NCI-H1694 treated with DMSO at 0.1 percent for 48 hours (cell line): Measurements from ENCODE around the gene GMPPA.

Experiments used
- DNase-seq: peaks from one replicate; lab custom pipeline; 2025; lab: John Stamatoyannopoulos, UW

The GMPPA gene

DNA sequence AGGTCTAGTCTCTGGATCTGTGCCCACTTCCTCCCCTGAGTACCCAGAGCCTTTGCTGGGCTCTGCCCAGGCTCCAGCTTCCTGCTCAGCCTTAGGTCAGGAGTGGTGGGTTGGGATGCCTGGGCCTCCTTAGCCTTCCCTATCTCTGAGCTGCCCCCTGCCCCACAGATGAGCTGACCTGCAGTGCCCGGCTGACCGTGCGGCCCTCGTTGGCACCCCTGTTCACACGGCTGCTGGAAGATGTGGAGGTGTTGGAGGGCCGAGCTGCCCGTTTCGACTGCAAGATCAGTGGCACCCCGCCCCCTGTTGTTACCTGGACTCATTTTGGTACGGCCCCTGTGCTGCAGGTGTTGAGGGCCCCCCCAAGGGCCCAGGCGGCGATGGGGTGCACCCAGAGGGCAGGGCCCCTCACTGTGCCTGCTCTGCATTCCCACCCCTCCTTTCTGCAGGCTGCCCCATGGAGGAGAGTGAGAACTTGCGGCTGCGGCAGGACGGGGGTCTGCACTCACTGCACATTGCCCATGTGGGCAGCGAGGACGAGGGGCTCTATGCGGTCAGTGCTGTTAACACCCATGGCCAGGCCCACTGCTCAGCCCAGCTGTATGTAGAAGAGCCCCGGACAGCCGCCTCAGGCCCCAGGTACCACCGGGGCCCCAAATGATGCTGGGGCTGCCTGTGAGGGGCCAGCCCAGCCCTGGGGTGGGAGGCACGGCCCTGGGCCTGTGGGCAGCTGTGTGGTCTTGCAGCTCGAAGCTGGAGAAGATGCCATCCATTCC is 30.1 kb upstream of the GMPPA start:
- DNase-seq, result no peak

DNA sequence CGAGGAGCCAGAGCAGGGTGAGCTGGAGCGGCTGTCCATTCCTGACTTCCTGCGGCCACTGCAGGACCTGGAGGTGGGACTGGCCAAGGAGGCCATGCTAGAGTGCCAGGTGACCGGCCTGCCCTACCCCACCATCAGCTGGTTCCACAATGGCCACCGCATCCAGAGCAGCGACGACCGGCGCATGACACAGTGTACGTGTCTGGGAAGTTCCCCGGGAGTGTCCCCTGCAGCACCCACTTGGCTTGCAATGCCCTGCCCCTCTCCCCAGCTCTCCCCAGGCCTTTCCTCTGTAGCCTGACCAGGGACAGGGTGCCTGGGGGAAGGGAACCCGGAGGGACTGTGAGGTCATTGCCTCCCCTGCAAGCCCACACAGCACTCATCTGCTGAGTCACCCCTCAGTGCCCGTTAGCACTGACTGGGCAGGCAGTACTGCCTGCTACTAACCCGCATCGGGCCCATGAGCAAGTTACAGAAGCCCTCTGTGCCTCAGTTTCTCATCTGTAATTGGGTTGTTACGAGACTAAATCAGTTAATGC is 29.4 kb upstream of the GMPPA start:
- no peak for DNase-seq

DNA sequence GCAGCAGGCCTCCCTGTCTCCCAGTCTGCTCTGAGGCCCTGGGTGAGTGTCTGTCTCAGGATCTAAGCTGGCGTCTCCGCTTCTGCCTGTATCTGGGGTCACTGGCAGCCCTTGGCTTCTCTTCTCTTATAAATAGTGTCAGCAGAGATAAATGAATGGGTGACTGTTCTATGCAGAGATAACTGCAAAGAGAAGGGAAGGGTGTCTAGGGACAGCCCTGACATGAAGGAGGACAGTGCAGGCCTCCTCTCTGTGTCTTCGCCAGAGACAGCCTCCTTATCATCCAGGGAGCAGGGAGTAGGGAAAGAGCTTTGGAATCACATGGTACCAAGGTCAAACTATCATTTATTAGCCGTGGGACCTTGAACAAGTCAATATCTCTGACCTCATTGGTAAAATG is 28.3 kb upstream of the GMPPA start:
- no peak for DNase-seq

DNA sequence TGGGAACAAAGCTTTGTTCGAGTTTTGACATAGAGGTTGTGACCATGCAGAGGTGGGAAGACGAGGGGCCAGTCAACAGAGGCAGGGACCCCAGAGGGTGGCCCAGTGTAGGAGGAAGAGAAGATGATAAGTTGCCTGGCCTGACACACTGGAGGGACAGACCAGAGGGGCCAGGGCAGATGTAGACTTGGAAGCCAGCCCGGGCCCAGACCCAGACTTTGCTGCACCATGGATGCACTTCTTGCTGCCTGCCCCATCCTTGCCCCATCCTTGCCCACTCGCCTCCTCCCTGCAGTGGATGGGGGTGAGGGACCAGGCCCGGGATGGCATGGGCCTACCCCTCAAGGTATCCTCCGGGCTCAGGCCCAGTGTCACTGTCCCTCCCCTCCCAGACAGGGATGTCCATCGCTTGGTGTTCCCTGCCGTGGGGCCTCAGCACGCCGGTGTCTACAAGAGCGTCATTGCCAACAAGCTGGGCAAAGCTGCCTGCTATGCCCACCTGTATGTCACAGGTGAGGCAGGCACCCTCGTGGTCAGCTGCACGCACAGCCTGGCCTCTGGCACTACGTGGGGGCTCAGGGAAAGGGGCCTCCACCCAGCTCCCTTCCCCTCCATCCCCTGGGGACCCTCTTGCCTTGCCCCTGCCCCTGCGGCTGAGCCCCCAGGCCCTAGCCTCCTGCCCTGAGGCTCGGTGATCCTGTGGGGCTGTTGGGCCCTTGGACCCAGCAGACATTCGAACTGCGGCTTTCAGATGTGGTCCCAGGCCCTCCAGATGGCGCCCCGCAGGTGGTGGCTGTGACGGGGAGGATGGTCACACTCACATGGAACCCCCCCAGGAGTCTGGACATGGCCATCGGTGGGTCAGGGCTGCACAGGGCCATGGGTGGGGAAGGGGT is 27.0 kb upstream of the GMPPA start:
- no peak for DNase-seq

DNA sequence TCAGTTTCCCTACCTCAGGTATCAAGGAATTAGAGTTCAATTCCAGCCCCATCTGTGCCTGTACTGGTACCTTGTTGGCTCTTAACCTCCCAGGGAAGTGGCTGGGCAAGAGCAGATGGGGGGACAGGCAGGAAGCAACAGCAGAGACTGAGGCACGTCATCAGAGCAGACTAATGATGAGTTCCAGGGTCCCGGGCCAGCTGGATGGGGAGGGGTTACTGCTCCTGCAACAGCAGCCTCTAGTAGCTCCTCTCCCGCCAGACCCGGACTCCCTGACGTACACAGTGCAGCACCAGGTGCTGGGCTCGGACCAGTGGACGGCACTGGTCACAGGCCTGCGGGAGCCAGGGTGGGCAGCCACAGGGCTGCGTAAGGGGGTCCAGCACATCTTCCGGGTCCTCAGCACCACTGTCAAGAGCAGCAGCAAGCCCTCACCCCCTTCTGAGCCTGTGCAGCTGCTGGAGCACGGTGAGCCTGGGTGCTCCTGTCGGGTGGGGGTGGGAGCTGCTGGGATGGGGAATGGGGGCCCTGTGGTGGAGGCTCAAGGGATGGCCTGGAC is 26.0 kb upstream of the GMPPA start:
- DNase-seq, result peak; percentile 27

DNA sequence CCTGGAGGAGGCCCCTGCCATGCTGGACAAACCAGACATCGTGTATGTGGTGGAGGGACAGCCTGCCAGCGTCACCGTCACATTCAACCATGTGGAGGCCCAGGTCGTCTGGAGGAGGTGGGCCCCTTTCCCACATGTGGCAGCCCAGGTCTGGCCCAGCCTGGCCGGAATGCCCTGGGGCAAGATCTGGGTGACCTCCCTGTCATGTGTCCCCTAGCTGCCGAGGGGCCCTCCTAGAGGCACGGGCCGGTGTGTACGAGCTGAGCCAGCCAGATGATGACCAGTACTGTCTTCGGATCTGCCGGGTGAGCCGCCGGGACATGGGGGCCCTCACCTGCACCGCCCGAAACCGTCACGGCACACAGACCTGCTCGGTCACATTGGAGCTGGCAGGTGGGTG is 25.2 kb upstream of the GMPPA start:
- DNase-seq, result no peak

DNA sequence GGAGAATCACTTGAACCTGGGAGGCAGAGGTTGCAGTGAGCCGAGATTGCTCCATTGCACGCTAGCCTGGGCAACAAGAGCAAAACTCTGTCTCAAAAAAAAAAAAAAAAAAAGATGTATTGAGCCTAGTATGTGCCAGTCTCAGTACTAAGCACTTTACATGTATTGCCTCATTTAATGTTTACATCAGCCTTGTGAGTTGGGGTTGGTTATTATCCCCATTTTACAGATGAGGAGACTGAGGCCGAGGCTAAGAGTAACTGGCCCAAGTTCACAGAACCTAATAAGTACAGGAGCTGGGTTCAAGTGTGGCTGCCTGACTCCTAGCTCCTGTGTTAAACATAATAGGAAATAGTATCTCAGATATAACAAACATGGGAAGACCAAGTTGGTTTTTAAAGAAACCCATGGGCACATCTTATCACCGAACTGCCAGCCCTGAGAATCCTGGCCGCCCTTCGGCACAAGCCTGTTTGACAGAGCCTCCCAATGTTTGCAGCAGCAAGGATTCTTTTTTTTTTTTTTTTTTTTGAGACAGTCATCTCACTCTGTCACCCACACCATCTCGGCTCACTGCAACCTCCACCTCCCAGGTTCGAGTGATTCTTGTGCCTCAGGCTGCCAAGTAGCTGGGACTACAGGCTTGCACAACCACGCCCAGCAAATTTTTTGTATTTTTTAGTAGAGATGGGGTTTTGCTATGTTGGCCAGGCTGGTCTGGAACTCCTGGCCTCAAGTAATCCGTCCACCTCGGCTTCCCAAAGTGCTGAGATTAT is 24.2 kb upstream of the GMPPA start:
- DNase-seq, result no peak

DNA sequence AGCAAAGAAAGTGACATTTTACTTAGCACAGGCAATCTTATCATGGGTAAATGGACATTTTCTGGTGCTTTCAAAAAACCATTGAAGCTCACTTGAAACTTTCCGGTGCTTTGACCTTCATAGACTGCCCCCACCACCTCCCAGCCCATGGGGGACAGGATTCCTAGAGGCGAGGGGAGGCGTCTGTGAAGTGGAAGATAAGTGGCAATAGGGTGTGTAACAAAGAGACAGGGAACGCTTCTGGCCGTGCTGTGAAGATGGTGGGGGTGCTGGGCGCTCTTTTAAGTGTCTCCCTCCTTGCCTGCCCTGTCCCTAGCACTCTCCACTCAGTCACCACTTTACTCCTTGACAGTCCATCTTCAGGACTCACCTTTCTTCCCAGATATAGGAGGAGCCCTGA is 23.4 kb upstream of the GMPPA start:
- DNase-seq, result no peak

DNA sequence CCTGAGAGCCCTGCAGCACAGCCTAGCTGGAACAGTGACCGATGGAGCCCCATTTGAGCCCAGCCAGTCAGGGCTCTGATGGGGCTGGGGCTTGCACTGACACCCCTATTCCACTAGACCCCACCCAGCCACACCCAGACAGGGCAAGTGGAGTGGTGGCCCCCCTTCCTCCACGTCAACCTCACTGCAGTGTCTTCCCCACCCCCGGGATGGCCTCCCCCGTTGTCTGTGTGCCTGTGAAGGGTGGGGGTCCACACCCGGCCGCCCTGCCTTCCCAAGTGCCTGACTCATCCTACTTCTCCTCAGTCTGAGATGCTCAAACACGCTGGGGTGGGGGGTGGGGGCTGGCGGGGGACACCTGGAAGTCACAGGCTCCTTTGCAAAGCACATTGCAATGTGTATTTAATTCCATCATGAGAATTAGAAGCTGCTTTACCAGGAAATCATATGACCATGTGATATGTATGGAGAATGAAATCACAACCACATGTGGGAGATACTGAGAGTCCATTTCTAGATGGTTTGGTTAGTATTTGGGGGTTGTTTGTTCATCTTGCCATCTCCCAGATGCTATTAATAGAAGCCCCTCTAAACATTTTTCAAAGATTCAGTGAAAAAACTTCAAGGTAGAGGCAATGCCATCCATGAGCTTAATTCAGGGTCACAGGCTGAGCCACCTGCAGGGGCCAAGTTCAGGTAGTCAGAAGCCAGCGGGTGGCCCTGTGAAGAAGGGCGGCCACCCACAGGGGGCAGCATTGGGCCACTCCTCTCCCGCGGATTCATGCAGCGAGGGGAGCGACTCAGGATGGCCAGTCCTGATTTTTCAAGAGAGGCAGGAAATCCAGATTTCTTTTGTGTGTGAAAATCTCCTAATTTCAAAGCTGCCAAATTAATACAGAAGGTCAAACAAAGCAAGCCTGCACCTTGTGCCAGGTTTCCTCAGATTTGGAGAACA is 22.7 kb upstream of the GMPPA start:
- DNase-seq, result peak; percentile 59

DNA sequence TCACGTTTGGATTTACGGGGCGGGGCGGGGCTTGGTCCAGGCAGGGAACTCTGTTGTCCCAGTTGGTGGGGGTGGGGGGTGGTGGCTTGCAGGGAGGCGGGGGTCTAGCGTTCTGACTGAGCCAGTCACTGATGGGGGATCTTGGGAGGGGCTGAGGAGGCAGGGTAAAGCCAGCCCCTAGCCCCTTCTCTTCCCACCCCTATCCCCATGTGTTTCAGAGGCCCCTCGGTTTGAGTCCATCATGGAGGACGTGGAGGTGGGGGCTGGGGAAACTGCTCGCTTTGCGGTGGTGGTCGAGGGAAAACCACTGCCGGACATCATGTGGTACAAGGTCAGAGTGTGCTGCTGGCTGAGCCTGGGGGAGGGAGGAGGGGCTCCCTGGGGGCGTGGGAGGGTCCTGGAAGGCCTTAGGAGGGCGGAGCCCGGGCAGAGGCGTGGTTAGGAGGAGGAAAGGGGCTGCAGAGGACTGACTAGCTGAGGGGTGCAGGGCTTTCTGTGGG is 22.0 kb upstream of the GMPPA start:
- peak; percentile 50 for DNase-seq

DNA sequence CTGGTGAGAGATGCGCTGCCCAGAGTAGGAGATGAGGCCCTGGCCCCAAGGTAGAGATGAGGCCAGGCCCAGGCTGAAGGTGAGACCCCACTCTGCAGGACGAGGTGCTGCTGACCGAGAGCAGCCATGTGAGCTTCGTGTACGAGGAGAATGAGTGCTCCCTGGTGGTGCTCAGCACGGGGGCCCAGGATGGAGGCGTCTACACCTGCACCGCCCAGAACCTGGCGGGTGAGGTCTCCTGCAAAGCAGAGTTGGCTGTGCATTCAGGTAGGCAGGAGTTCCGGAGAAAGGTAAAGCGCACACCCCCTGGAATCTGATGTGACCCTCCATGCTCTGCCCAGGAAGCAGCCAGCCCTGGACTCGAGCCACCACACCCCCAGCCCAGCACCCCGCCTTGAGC is 21.5 kb upstream of the GMPPA start:
- DNase-seq, result no peak

DNA sequence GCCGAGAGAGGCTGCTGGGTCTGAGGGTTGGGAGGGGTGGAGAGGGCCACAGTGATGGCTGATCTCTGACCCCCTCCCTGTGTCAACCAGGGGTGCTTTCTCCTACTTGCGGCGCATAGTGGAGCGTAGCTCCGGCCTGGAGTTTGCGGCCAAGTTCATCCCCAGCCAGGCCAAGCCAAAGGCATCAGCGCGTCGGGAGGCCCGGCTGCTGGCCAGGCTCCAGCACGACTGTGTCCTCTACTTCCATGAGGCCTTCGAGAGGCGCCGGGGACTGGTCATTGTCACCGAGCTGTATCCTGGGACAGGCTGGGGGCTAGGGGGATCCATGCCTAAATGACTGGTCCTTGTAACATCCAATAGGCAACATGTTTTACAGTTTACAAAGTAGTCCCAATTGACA is 20.9 kb upstream of the GMPPA start:
- no peak for DNase-seq

DNA sequence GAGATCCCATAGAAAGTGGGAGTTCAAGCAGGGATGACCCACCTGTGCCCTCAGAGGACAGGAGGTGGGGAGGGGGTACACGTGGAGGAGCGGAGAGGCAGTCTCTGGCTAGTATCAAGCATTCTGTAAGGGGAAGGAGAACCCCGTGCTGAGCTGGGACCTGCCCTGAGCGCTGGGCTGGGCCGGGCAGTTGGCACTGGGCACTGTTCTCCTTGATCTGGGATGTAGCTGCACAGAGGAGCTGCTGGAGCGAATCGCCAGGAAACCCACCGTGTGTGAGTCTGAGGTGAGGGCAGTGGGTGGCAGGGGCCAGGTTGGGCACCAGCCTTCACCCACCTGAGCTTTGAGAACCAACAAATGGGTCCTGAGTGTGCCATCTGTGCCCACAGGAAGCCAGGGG is 19.8 kb upstream of the GMPPA start:
- no peak for DNase-seq

DNA sequence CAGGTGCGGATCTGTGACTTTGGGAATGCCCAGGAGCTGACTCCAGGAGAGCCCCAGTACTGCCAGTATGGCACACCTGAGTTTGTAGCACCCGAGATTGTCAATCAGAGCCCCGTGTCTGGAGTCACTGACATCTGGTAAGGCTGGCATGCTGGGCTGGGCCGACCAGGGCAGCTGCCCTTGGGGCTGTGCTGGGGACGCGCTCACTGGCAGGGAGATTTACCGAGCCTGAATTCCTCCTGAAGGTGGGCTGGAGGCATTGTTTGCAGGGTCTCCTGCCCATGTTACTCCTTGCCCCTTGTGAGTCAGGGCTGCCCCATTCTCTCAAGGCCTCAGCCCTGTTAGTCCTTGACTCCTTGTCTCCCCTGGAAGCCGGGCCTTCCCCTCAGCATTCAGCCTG is 18.7 kb upstream of the GMPPA start:
- no peak for DNase-seq

DNA sequence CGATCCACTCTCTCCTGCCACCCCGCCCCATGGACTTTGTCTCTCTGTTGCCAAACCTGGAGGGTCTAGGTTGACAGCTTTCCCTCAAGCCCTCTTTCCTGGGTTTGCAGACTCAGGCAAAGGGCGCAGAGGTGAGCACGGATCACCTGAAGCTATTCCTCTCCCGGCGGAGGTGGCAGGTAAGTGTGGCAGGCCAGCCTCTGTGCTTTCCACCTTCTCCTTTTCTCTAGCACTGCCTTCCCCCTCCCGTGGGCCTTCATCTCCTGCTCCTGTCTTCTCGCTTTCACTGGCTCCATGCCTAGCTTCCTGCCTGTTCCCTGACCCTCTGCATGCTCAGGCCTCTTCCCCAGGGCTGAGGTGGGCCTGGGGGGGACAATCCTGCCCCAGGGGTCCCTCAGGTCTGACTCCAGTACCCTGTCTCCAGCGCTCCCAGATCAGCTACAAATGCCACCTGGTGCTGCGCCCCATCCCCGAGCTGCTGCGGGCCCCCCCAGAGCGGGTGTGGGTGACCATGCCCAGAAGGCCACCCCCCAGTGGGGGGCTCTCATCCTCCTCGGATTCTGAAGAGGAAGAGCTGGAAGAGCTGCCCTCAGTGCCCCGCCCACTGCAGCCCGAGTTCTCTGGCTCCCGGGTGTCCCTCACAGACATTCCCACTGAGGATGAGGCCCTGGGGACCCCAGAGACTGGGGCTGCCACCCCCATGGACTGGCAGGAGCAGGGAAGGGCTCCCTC is 15.9 kb upstream of the GMPPA start:
- no peak for DNase-seq

DNA sequence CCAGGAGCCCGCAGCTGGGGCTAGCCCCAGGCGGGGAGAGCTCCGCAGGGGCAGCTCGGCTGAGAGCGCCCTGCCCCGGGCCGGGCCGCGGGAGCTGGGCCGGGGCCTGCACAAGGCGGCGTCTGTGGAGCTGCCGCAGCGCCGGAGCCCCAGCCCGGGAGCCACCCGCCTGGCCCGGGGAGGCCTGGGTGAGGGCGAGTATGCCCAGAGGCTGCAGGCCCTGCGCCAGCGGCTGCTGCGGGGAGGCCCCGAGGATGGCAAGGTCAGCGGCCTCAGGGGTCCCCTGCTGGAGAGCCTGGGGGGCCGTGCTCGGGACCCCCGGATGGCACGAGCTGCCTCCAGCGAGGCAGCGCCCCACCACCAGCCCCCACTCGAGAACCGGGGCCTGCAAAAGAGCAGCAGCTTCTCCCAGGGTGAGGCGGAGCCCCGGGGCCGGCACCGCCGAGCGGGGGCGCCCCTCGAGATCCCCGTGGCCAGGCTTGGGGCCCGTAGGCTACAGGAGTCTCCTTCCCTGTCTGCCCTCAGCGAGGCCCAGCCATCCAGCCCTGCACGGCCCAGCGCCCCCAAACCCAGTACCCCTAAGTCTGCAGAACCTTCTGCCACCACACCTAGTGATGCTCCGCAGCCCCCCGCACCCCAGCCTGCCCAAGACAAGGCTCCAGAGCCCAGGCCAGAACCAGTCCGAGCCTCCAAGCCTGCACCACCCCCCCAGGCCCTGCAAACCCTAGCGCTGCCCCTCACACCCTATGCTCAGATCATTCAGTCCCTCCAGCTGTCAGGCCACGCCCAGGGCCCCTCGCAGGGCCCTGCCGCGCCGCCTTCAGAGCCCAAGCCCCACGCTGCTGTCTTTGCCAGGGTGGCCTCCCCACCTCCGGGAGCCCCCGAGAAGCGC is 15.0 kb upstream of the GMPPA start:
- no peak for DNase-seq

DNA sequence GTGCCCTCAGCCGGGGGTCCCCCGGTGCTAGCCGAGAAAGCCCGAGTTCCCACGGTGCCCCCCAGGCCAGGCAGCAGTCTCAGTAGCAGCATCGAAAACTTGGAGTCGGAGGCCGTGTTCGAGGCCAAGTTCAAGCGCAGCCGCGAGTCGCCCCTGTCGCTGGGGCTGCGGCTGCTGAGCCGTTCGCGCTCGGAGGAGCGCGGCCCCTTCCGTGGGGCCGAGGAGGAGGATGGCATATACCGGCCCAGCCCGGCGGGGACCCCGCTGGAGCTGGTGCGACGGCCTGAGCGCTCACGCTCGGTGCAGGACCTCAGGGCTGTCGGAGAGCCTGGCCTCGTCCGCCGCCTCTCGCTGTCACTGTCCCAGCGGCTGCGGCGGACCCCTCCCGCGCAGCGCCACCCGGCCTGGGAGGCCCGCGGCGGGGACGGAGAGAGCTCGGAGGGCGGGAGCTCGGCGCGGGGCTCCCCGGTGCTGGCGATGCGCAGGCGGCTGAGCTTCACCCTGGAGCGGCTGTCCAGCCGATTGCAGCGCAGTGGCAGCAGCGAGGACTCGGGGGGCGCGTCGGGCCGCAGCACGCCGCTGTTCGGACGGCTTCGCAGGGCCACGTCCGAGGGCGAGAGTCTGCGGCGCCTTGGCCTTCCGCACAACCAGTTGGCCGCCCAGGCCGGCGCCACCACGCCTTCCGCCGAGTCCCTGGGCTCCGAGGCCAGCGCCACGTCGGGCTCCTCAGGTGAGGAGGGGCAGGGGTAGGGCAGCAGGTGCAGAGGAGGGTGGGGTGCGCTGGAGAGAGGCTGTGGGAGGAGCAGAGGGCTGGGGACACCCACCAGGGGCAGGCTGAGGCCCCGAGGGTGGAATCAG is 14.1 kb upstream of the GMPPA start:
- no peak for DNase-seq

DNA sequence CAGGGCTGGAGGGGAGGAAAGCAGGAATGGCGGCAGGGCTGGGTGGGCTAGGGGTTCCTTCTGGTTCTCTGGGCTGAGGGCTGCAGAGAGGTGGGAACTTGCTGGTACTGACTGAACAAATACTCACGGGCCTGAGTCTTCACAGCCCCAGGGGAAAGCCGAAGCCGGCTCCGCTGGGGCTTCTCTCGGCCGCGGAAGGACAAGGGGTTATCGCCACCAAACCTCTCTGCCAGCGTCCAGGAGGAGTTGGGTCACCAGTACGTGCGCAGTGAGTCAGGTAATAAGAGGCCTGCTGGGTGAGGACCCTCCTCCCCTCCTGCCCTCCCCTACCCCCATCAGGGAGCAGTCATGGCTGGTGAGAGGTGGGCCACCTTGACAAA is 13.5 kb upstream of the GMPPA start:
- DNase-seq, result no peak
